ENCODE measurements around the gene SH3PXD2B. TPM values are rescaled to one million over a fixed set of nuclear protein-coding genes. Genes with fewer than 3 reads are reported as not detected.

Gene SH3PXD2B
- total and polyA plus RNA-seq, 2 of the 4 experiments (the other 2 are of a cell fraction): 8.2 to 14.4 TPM

GRCh38 chr5:172501708-172502320 is 47.5 kb upstream of the SH3PXD2B start:
- 83% methylated on average over 4 of the region's 7 CpGs; no CpG with 5 or more reads in 1 of the 2 experiments for WGBS, 2 experiments (ENCODE audit: extremely low coverage in 2 of 2, insufficient read length in 1 of 2)
- TF ChIP-seq CEBPB (IDR thresholded peaks at IDR 0.05; ENCODE audit: low read depth, low read length): no peak
- no peak for TF ChIP-seq BHLHE40 (IDR thresholded peaks at IDR 0.05; ENCODE audit: low read depth, low read length)
- TF ChIP-seq MAZ (IDR thresholded peaks at IDR 0.05; ENCODE audit: borderline replicate concordance, low read depth, low read length): no peak
- ChIA-PET POLR2A (ENCODE audit: unreplicated experiment) (no interaction called here), CTCF (no interaction called here)
- H3K23ac ChIP-seq (ENCODE audit: low read depth, low read length): no peak overlapping the region
- DNase-seq (no peak), ATAC-seq (ENCODE audit: low read depth) (no peak)
- H4K20me1 ChIP-seq (ENCODE audit: insufficient read depth, low read length): no peaks in the 10 kb centered on the region
- BruUV-seq (replicated peaks): no TSS peak
- no peaks in the 10 kb centered on the region for H3K36me3 ChIP-seq (ENCODE audit: control insufficient read depth, insufficient read depth, low read length)
- no peak overlapping the region for H3K9ac ChIP-seq (ENCODE audit: low read depth, low read length)
- no peak overlapping the region for H3K4me3 ChIP-seq (ENCODE audit: insufficient read depth, low read depth, low read length)
- no peak overlapping the region for H4K91ac ChIP-seq (ENCODE audit: insufficient read depth, low read depth, low read length)
- H2BK120ac ChIP-seq (ENCODE audit: low read depth, low read length): no peak overlapping the region
- in situ Hi-C loops (cut with MboI; ENCODE audit: low sequenced_read_pairs): no loop called here
- H4K8ac ChIP-seq (ENCODE audit: low read depth in 2 of 2, low read length in 2 of 2): no peak overlapping the region
- H3K9me1 ChIP-seq (ENCODE audit: insufficient read depth, low read length): no peaks in the 10 kb centered on the region
- no peak overlapping the region for H2AK5ac ChIP-seq (ENCODE audit: low read depth, low read length)
- H2BK5ac ChIP-seq (ENCODE audit: low read depth, low read length, poor library complexity, severe bottlenecking): no peak overlapping the region
- H3K14ac ChIP-seq (replicated peaks; ENCODE audit: low read depth, low read length): no peak overlapping the region
- H3K79me1 ChIP-seq (ENCODE audit: low read depth in 1 of 2, low read length in 2 of 2): no peaks in the 10 kb centered on the region
- dilution Hi-C loops (cut with HindIII; ENCODE audit: low sequenced_read_pairs, unreplicated experiment): no loop called here
- H2AFZ ChIP-seq (replicated peaks; ENCODE audit: low read length, poor library complexity): no peak overlapping the region
- intact Hi-C loops (cut with micrococcal nuclease): no loop called here
- H3K56ac ChIP-seq (ENCODE audit: extremely low read depth, insufficient read depth, low read length): no peak overlapping the region
- no peak overlapping the region for H3K27ac ChIP-seq (ENCODE audit: insufficient read depth, low read length)
- no peak overlapping the region for H3K4me2 ChIP-seq (ENCODE audit: low read depth, low read length)
- no peak overlapping the region for H2BK15ac ChIP-seq (ENCODE audit: low read depth, low read length)
- H3K27me3 ChIP-seq (ENCODE audit: control insufficient read depth, insufficient read depth, low read length): peaks cover 50% of the 10 kb centered on the region
- no peak overlapping the region for H3K4ac ChIP-seq (ENCODE audit: low read depth, low read length)
- no peak overlapping the region for H4K5ac ChIP-seq (ENCODE audit: low read depth, low read length)
- H3K4me1 ChIP-seq (ENCODE audit: control insufficient read depth, insufficient read depth, low read length): no peaks in the 10 kb centered on the region
- H3K9me3 ChIP-seq (ENCODE audit: control insufficient read depth, insufficient read depth, low read length): no peaks in the 10 kb centered on the region
- H2AK9ac ChIP-seq (replicated peaks; ENCODE audit: low read depth, low read length, poor library complexity): no peak overlapping the region
- no peak overlapping the region for H3K18ac ChIP-seq (ENCODE audit: low read depth, low read length)
- H2BK20ac ChIP-seq (ENCODE audit: low read depth, low read length): no peak overlapping the region

All from IMR-90 (cell line).